TTC549 (cell line): ENCODE results near the gene ADAMTSL2.

Source experiments
- FAIRE-seq: peaks from 2 replicates; lab custom pipeline; 2012; peaks lifted over from hg19 to GRCh38; lab: Jason Lieb, UNC

Gene ADAMTSL2

DNA sequence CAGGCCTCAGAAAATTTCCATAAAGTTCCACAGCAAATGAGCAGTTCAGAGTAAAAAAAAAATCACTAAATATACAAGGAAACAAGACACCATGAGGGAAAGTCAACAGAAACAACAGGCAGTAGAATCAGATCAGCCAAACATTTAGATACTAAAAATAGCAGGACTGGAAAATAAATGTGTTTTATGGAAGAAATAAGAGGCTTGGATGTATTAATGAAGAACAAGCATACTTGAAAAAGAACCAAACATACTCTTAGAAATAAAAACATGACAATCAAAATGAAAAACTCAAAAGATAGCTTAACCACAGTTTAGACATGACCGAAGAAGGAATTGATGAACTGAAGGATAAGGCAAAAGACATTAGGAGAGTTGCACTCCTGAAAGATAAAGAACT lies 32.4 kb upstream of the ADAMTSL2 start:
- FAIRE-seq = no peak

DNA sequence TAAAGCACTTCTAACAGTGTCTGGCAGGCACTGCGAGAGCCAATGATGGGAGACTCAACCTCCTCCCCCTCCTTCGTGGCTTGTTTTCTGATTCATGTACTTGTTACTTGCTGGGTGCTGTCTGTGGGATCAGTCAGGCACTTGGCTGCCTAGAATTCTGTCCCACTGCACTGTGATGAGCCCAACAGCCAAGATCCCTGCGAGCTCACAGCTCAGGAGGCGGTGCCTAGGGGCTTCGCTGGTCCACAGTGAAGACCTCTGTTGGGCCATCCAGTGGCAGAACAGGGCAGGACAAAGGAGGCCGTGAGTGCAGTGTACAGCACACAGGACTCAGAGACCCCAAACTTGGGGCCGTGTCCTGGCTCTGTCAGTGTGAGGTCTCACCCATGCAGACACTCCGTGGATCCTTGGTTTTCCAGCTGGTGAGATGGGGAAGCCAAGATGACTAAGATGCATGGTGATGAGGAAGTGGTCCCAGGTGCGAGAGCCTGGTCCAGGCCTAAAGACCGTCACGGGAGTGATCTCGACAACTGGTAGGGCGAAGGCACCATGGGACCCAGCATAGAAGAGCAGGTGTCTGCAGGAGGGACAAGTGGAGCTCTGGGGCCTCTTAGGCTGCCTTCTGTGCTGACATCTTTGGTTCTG lies 29.2 kb upstream of the ADAMTSL2 start:
- FAIRE-seq = no peak

DNA sequence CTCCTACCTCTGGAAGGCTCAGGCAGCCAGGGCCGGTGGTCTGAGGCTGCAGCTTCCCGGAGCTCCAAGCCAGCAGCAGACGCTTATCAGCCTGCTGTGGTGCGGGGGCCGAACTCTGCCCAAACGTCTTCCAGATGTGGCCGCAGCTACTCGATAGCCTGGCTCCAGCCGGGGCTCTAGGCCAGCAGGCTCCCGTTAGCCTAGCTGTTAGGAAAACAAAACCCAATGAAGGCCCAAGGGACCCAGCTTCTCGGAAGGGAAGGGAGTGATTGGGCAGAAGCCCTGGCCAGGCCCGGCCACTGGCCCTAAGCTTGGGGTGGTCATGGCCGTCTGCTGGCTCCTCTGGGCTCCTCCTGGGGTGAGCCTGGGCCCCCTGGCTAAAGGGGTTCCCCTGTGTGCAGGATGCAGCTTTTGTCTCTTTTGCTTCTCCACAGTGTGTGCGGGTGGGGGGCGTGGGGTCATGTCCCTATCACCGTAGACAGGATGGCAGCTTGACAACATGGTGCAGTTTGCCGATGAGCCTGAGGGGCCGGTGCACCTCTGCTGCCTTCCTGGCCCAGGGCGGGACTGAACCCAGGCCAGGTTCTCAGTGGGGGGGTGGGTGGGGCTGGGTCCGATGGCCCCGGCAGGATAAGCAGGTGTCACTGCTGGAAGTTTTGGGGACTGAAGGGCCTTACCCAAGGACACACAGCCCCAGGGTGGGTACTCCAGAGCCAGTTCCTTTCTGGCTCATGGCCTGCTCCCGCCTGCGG lies 28.4 kb upstream of the ADAMTSL2 start:
- FAIRE-seq = no peak

DNA sequence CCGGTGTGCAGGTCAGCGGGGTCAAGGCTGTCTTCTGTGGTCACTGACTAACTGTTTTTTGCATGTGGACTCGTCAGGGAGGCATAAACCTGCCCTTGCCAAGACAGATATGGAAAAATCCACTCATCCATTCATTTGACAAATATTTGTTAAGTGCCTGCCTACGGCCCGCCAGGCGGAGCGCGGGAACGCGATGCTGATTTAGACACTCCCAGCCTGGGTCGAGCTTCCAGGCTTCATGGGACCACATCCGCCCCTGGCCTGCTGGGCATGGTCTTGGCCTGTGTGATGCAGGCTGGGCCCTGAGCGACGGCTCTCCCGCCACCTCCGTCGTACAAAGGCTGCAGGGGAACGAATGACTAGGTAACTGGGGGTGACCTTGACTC lies 27.9 kb upstream of the ADAMTSL2 start:
- FAIRE-seq = no peak

GRCh38 chr9:133507246-133507965 lies 27.1 kb upstream of the ADAMTSL2 start:
- FAIRE-seq = no peak

GRCh38 chr9:133508046-133508445 lies 26.5 kb upstream of the ADAMTSL2 start:
- FAIRE-seq = no peak

DNA sequence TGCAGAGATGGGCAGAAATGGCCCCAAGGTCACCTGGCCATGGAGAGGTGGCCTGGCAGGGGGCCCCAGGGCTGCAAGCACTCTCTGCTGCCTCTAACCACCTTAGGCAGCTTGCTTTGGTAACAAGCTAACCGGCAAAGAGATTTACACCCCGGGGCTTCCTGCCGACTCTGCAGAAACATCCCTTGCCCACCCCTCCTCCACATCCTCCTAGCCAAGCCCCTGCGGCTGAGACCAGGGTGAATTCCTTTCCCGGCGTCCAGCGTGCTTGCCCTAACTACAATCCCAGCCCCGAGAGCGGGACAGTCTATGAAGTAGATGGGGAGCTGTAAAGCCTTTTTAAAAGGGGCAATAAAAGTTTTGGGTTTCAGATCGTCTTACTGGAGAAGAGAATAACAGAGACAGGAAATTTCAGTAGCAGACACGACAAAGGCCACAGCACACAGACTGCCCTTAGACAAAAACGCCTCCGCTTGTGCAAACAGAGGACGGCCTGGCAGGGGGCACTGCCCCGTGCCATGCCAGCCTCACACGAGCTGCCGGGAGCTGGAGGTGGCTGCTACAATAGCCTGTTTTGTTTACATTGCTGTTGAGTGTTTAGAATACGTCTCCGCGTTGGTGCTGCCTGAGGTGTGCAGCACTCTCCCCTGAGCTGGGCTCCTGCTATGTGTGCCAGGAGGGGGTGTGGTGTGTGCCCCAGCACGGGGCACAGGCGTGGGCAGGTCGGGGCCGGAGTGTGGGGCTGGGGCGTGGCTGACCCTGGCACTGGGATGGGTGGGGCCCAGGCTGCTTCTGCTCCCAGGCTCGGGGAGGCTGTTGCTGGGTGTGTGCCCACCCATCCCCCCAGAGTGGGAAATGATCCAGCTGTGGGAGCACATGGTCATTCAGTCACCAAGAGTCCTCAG lies 25.1 kb upstream of the ADAMTSL2 start:
- FAIRE-seq = no peak

DNA sequence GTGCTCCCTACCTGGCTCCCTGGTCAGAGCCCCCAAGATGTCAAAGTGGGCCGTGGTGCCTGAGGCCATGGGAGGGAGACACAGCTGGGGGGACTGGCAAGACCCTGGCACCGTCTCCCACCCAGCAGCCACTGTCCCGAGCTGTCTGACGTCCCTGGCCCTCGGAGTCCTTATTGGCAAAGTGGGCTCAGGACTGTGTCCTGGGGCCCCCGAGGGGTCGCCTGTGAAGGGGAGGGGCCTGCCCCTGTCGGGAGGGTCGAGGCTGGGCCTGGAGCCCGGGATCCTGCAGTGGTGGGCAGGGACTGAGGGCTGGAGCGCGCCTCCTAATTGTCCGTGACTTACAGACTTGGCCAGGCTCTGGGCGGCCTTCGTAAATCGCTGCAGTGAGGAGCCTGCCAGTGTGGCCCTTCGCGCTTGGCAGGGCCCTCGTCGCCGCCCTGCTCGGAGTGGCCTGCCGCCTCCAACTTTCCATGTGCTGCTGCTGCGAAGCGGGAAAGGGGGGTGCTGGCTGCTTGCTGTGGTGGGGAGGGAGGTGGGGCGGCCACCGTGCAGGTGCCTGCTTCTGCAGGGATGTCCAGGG lies 23.5 kb upstream of the ADAMTSL2 start:
- FAIRE-seq = no peak

DNA sequence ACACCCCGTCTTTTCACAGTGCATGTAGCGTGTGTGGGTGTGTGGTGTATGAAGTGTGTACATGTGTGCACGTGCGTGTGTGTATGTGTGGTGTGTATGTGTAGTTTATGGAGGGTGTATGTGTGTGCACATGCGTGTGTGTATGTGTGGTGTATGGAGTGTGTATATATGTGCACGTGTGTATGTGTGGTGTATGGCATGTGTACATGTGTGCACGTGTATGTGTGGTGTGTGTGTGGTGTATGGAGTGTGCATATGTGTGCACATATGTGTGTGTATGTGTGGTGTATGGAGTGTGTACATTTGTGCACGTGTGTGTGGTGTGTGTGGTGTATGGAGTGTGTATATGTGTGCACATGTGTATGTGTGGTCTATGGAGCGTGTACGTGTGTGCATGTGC lies 22.9 kb upstream of the ADAMTSL2 start:
- no peak for FAIRE-seq

DNA sequence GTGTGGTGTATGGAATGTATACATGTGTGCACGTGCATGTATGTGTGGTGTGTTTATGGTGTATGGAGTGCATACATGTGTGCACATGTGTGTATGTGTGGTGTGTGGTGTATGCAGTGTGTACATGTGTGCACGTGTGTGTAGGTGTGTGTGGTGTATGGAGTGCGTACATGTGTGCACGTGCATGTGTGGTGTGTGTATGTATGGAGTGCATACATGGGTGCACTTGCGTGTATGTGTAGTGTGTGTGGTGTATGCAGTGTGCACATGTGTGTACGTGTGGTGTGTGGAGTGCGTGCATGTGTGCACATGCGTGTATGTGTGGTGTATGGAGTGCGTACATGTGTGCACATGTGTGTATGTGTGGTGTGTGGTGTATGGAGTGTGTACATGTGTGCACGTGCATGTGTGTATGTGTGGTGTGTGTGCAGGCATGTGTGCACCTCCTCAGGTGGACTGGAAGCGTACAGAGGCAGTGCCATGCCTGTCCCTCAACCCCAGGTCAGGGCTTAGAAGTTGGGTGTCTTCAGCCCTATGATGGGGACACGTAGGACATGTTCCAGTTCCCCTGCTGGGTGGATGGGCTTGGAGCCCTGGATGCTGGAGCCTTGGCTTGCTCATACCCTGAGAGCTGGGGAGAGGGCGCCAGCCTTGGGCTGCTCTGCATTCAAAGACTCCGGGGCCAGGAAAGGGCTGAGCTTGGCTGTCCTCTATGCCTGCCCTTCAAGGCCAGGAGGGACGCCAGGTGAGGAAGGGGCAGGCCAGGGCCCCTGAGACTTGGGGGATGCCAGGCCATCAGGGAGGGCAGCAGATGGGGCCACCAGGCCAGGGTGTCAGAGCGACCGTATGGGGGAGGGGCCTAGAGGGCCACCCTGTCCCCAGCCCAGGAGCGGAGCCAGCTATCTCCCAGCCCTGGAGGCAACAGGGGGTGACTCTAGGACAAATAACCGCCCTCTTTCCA lies 22.0 kb upstream of the ADAMTSL2 start:
- no peak for FAIRE-seq

DNA sequence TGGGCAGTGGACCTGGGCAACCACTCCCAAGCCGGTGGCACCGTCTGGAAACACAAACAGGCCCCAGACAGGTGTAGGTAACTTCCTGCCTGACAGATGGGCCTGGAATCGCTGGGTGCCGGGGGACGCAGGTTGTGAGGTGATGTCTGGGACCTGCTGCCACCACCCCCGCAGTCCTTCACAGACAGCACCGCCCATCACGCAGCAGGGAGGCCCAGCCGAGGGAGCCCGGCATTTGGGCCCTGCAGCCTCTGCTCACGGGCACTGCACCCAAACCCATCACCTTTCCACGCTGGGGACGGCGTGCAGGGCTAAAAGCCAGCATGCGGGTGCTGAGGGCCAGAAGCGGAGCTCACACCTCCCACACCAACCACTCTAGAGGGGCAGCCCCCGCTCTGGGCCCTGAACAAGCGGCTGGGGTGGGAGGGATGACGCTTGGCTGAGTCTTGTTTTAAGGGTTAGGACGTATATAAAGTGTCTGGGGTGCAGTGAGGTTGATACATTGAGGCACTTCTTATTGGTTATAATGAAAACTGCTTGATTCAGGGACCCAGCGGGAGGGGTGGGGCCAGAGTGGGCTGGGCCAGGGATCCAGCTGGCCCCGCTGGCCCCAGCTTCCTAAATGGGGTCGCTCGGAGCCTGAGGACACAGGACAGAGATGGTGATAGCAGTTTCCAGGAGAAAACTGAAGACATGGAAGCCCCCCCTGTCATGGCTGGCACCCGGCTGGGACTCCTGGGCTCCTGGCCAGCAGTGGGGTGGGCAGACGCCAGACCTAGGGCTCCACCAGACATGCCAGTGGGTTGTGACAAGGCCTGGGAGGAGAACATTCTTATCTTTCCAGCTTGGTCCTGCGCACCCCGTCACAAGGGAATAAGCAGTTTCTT lies 21.0 kb upstream of the ADAMTSL2 start:
- no peak for FAIRE-seq

DNA sequence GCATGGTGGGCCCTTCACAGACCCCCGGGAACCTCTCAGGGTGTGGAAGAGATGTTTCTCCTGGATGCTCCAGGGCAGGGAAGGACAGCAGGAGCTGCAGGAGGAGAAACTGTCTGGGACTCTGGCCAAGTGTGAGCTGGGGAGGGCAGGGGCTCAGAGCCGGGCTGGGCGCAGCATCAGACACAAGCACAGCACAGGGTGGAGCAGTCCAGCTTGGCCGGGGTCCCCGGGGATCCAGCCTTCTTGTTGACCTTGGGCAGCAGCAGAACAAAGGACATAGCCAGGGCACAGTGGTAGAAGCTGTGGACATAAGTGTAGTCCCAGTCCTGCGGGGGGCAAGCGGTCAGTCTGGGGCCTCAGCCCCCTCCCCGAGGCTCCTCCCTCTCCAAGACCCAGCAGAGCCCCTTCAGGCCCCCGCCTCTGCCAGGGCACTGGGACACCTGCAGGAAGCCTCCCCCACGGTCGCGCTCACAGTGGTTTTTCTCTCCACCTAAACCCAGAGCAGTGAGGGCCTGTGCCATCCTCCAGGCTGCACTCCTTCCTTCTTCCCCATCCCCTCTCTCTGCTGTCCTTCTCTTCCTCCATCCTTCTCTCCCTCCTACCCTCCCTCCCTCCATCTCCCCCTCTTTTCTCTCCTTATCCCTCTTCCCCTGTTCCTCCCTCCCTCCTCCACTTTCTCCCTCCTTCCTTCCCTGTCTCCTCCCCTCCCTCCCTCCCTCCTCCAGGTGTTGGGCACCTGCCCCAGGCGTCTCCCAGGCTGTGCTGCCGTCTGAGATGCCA lies 19.9 kb upstream of the ADAMTSL2 start:
- FAIRE-seq = no peak

- no peak for FAIRE-seq
These were observed 19.3 kb upstream of the ADAMTSL2 start for GRCh38 chr9:133515240-133515610.

- FAIRE-seq = no peak
These were observed 18.8 kb upstream of the ADAMTSL2 start for GRCh38 chr9:133515615-133516255.

- FAIRE-seq = no peak
These were observed 18.1 kb upstream of the ADAMTSL2 start for GRCh38 chr9:133516256-133516960.

- no peak for FAIRE-seq
These were observed 17.5 kb upstream of the ADAMTSL2 start for GRCh38 chr9:133516961-133517350.

GRCh38 chr9:133517711-133518110 lies 16.8 kb upstream of the ADAMTSL2 start:
- FAIRE-seq = no peak

DNA sequence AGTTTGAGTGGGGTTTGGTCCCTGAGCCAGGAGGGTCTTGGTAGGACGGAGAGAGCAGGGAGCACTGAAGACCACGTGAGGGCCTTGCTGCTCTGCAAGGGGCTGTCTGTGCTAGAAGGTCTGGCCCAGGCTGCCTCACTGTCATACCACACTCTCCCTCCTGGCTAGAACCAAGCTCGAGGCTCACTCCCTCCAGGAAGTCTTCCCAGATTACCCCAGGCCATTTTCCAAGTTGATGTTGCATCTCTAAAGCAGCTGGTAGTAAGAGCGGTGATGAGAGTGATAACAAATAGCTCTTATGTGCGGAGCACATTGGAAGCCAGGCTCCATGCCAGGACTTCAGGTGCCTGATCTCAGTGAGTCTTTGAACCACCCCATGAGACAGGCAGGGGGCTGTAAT lies 16.3 kb upstream of the ADAMTSL2 start:
- no peak for FAIRE-seq
